SU-DHL-6 (cell line): ENCODE data around the gene EDA.

Source experiments
- H2AFZ ChIP-seq: fragments of 200-600 bp; sonication (generic); 2 replicates; pipeline ENCODE4 v1.6.1; 2014; ENCODE audit warnings: low read depth, mild to moderate bottlenecking, moderate library complexity, mixed read lengths, antibody characterized with exemption, low read length; ENCODE audit not compliant: severe bottlenecking
- H3F3A ChIP-seq: fragments of 200-600 bp; shearing (Covaris generic); 2 replicates; pipeline ENCODE4 v1.6.0; 2016; ENCODE audit warnings: antibody characterized with exemption, mild to moderate bottlenecking; ENCODE audit not compliant: insufficient read depth
- H3K27ac ChIP-seq: fragments of 200-600 bp; sonication (generic); 2 replicates; pipeline ENCODE4 v1.5.1; 2016; ENCODE audit warnings: low read depth, mild to moderate bottlenecking, low read length, moderate library complexity, mixed read lengths
- H3K27me3 ChIP-seq: fragments of 200-600 bp; sonication (generic), shearing (Covaris generic); 2 replicates; pipeline ENCODE4 v1.6.0; 2014; ENCODE audit warnings: mild to moderate bottlenecking, low read length
- H3K36me3 ChIP-seq: fragments of 200-600 bp; sonication (generic); 2 replicates; pipeline ENCODE4 v1.6.1; 2014; ENCODE audit warnings: mild to moderate bottlenecking, low read length, mixed read lengths
- H3K4me2 ChIP-seq: fragments of 300-600, 200-600 bp; shearing (Covaris generic), sonication (generic); 2 replicates; pipeline ENCODE4 v1.6.0; 2014; ENCODE audit warnings: low read length, low read depth, mild to moderate bottlenecking; ENCODE audit not compliant: poor library complexity, severe bottlenecking
- H3K4me3 ChIP-seq: fragments of 200-600 bp; sonication (generic); 2 replicates; pipeline ENCODE4 v1.5.1; 2014; ENCODE audit warnings: antibody characterized with exemption, low read length, mild to moderate bottlenecking, mixed read lengths; ENCODE audit not compliant: insufficient read depth, poor library complexity, severe bottlenecking
- H3K79me2 ChIP-seq: fragments of 200-600 bp; sonication (generic); 2 replicates; pipeline ENCODE4 v1.6.1; 2014; ENCODE audit warnings: mild to moderate bottlenecking, low read length, moderate library complexity; ENCODE audit not compliant: insufficient read depth
- H3K9ac ChIP-seq: fragments of 200-600 bp; sonication (generic); 2 replicates; pipeline ENCODE4 v1.7.0; 2014; ENCODE audit warnings: mild to moderate bottlenecking, low read length
- H3K9me2 ChIP-seq: fragments of 200-600 bp; sonication (generic); replicated peaks from 2 replicates; pipeline ENCODE4 v1.6.1; 2014; ENCODE audit warnings: low read length; ENCODE audit not compliant: insufficient read depth
- H3K9me3 ChIP-seq: fragments of 200-600 bp; sonication (generic); 2 replicates; pipeline ENCODE4 v1.6.1; 2014; ENCODE audit warnings: low read length, mixed read lengths; ENCODE audit not compliant: insufficient read depth
- H4K20me1 ChIP-seq: fragments of 200-600 bp; sonication (generic); 2 replicates; pipeline ENCODE4 v1.6.1; 2014; ENCODE audit warnings: low read depth, mild to moderate bottlenecking, antibody characterized with exemption, low read length, moderate library complexity, mixed read lengths
- CTCF ChIP-seq: fragments of 200-600 bp; sonication (generic); IDR thresholded peaks from one replicate; pipeline ENCODE4 v1.5.1; 2017; ENCODE audit warnings: antibody characterized with exemption, mild to moderate bottlenecking, low read length, moderate library complexity; ENCODE audit not compliant: insufficient read depth, poor library complexity, severe bottlenecking
- EZH2phosphoT487 ChIP-seq: fragments of 200-600 bp; sonication (generic), shearing (Covaris generic); conservative IDR thresholded peaks from 2 replicates; pipeline ENCODE4 v1.6.1; 2018; ENCODE audit warnings: mild to moderate bottlenecking, antibody characterized with exemption, low read length, moderate library complexity, mixed read lengths

EDA gene

GRCh38 chrX:69948276-69948797, 332.4 kb downstream of the EDA start:
- no peaks in the 10 kb centered on the region for H3K27me3 ChIP-seq
- no peaks in the 10 kb centered on the region for H3F3A ChIP-seq
- H3K79me2 ChIP-seq = no peaks in the 10 kb centered on the region
- H3K4me2 ChIP-seq = no peak overlapping the region
- H3K4me3 ChIP-seq = no peak overlapping the region
- TF ChIP-seq CTCF (no peak), EZH2phosphoT487 (no peak)
- no peak overlapping the region for H3K27ac ChIP-seq
- H3K9me2 ChIP-seq = no peaks in the 10 kb centered on the region
- H2AFZ ChIP-seq = no peak overlapping the region
- H4K20me1 ChIP-seq = no peaks in the 10 kb centered on the region
- H3K36me3 ChIP-seq = no peaks in the 10 kb centered on the region
- no peaks in the 10 kb centered on the region for H3K9me3 ChIP-seq
- no peak overlapping the region for H3K9ac ChIP-seq

- H3K4me3 ChIP-seq = no peak overlapping the region
- no peaks in the 10 kb centered on the region for H3K36me3 ChIP-seq
- TF ChIP-seq CTCF = no peak
- TF ChIP-seq EZH2phosphoT487 = no peak
- no peak overlapping the region for H3K27ac ChIP-seq
- no peaks in the 10 kb centered on the region for H3K27me3 ChIP-seq
- no peak overlapping the region for H2AFZ ChIP-seq
- H3F3A ChIP-seq = no peaks in the 10 kb centered on the region
- H3K79me2 ChIP-seq = no peaks in the 10 kb centered on the region
- H3K4me2 ChIP-seq = no peak overlapping the region
- H4K20me1 ChIP-seq = no peaks in the 10 kb centered on the region
- no peak overlapping the region for H3K9ac ChIP-seq
- no peaks in the 10 kb centered on the region for H3K9me3 ChIP-seq
- no peaks in the 10 kb centered on the region for H3K9me2 ChIP-seq
Observed at GRCh38 chrX:69951753-69952152, 335.8 kb downstream of the EDA start.

GRCh38 chrX:69959712-69960111, 343.8 kb downstream of the EDA start:
- no peak overlapping the region for H3K4me2 ChIP-seq
- H3K9me2 ChIP-seq = no peaks in the 10 kb centered on the region
- no peaks in the 10 kb centered on the region for H4K20me1 ChIP-seq
- no peak overlapping the region for H2AFZ ChIP-seq
- no peak overlapping the region for H3K9ac ChIP-seq
- H3K27me3 ChIP-seq = no peaks in the 10 kb centered on the region
- H3K9me3 ChIP-seq = no peaks in the 10 kb centered on the region
- no peaks in the 10 kb centered on the region for H3F3A ChIP-seq
- H3K79me2 ChIP-seq = no peaks in the 10 kb centered on the region
- no peak overlapping the region for H3K27ac ChIP-seq
- H3K36me3 ChIP-seq = no peaks in the 10 kb centered on the region
- H3K4me3 ChIP-seq = no peak overlapping the region
- TF ChIP-seq CTCF (no peak), EZH2phosphoT487 (no peak)
